GM19193 (cell line): ENCODE results near the gene HOXA7.

Source experiments
- POLR2A ChIP-seq: IDR thresholded peaks from 4 replicates; pipeline ENCODE4 v1.6.1; 2011; ENCODE audit not compliant: insufficient read depth, insufficient read length; ENCODE audit errors: extremely low read depth

Gene HOXA7

GRCh38 chr7:27134392-27134791 is 22.1 kb downstream of the HOXA7 start:
- TF ChIP-seq POLR2A: no peak

- no peak for TF ChIP-seq POLR2A
Measured at GRCh38 chr7:27133409-27134231, 22.9 kb downstream of the HOXA7 start.

- TF ChIP-seq POLR2A: no peak
Measured at GRCh38 chr7:27132978-27133377, 23.5 kb downstream of the HOXA7 start.

GRCh38 chr7:27132214-27132613 is 24.3 kb downstream of the HOXA7 start:
- no peak for TF ChIP-seq POLR2A

- no peak for TF ChIP-seq POLR2A
Measured at GRCh38 chr7:27131390-27131819, 25.1 kb downstream of the HOXA7 start.

GRCh38 chr7:27130540-27131389 is 25.7 kb downstream of the HOXA7 start, which contains the start of gene HOXA4:
Gene HOXA4, minus strand, starts transcription at chr7:27130757. Its CDS starts 24 bp downstream, at chr7:27130733.
- TF ChIP-seq POLR2A: no peak

GRCh38 chr7:27129729-27130539 is 26.5 kb downstream of the HOXA7 start:
- TF ChIP-seq POLR2A: no peak

GRCh38 chr7:27128776-27129728 is 27.4 kb downstream of the HOXA7 start:
- TF ChIP-seq POLR2A: no peak

GRCh38 chr7:27128034-27128433 is 28.4 kb downstream of the HOXA7 start:
- no peak for TF ChIP-seq POLR2A

GRCh38 chr7:27126596-27127327 is 29.7 kb downstream of the HOXA7 start:
- no peak for TF ChIP-seq POLR2A

- no peak for TF ChIP-seq POLR2A
Measured at GRCh38 chr7:27125986-27126394, 30.5 kb downstream of the HOXA7 start.

GRCh38 chr7:27124902-27125689 is 31.4 kb downstream of the HOXA7 start:
- TF ChIP-seq POLR2A: no peak

- no peak for TF ChIP-seq POLR2A
Measured at GRCh38 chr7:27124096-27124901, 32.2 kb downstream of the HOXA7 start.
